ENCODE data around the gene DISP3.

DISP3 gene

GRCh38 chr1:11478571-11479374 is at the start of gene DISP3:
Gene DISP3, plus strand, starts transcription at chr1:11479155. Its CDS starts 21,838 bp downstream, at chr1:11500993.
- peak; percentile 32; the same call in 1 of the 2 replicates for TF ChIP-seq CTCF (IDR thresholded peaks at IDR 0.05; ENCODE audit: low read depth, low read length)
- H3K4me3 ChIP-seq (ENCODE audit: low read depth, low read length), result peak within 1 kb of the TSS; percentile 47

GRCh38 chr1:11429226-11429625 is 49.7 kb upstream of the DISP3 start:
- no peak overlapping the region for H3K4me3 ChIP-seq (ENCODE audit: low read depth, low read length)
- no peak for TF ChIP-seq CTCF (IDR thresholded peaks at IDR 0.05; ENCODE audit: low read depth, low read length)

GRCh38 chr1:11429935-11430334 is 49.0 kb upstream of the DISP3 start:
- H3K4me3 ChIP-seq (ENCODE audit: low read depth, low read length), result no peak overlapping the region
- TF ChIP-seq CTCF (IDR thresholded peaks at IDR 0.05; ENCODE audit: low read depth, low read length), result no peak

- no peak for TF ChIP-seq CTCF (IDR thresholded peaks at IDR 0.05; ENCODE audit: low read depth, low read length)
- no peak overlapping the region for H3K4me3 ChIP-seq (ENCODE audit: low read depth, low read length)
These were observed 46.9 kb upstream of the DISP3 start for GRCh38 chr1:11431941-11432507.

- TF ChIP-seq CTCF (IDR thresholded peaks at IDR 0.05; ENCODE audit: low read depth, low read length), result no peak
- no peak overlapping the region for H3K4me3 ChIP-seq (ENCODE audit: low read depth, low read length)
These were observed 46.4 kb upstream of the DISP3 start for GRCh38 chr1:11432526-11432925.

- H3K4me3 ChIP-seq (ENCODE audit: low read depth, low read length), result no peak overlapping the region
- TF ChIP-seq CTCF (IDR thresholded peaks at IDR 0.05; ENCODE audit: low read depth, low read length), result no peak
These were observed 44.5 kb upstream of the DISP3 start for GRCh38 chr1:11434501-11434900.

- no peak for TF ChIP-seq CTCF (IDR thresholded peaks at IDR 0.05; ENCODE audit: low read depth, low read length)
These were observed 44.0 kb upstream of the DISP3 start for GRCh38 chr1:11434926-11435325.

More at GRCh38 chr1:11434926-11435325, 44.0 kb upstream of the DISP3 start:
- H3K4me3 ChIP-seq (ENCODE audit: low read depth, low read length), result no peak overlapping the region
